GM18951 (cell line): ENCODE measurements around the gene CDH4.

Experiments
- POLR2A ChIP-seq: IDR thresholded peaks from 4 replicates; pipeline ENCODE4 v1.6.1; 2011; ENCODE audit warnings: mild to moderate bottlenecking; ENCODE audit not compliant: insufficient read length, insufficient read depth; ENCODE audit errors: extremely low read depth
- in situ Hi-C: fragments of 300-500 bp; cut with MboI; formaldehyde crosslinking; loops from one replicate; pipeline ENCODE4 v1.12.0; 2022; ENCODE audit warnings: low sequenced_read_pairs, mixed read lengths, inconsistent platforms; ENCODE audit not compliant: unreplicated experiment

Gene CDH4

DNA sequence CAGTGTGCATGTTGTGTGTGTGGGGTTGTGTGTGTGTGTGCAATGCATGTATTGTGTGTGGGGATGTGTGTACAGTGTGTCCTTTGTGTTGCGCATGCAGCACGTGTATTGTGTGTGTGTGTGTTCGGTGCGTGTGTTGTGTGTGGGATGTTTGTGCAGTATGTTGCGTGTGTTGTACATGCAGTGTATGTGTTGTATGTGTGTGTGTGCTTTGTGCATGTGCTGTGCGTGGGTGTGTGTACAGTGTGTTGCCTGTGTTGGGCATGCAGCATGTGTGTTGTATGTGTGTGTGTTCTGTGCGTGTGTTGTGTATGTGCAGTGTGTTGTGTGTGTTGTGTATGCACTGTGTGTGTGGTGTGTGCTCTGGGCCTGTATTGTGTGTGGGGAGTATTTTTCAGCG, 52.7 kb downstream of the CDH4 start:
- in situ Hi-C loops, result no loop called here
- no peak for TF ChIP-seq POLR2A

DNA sequence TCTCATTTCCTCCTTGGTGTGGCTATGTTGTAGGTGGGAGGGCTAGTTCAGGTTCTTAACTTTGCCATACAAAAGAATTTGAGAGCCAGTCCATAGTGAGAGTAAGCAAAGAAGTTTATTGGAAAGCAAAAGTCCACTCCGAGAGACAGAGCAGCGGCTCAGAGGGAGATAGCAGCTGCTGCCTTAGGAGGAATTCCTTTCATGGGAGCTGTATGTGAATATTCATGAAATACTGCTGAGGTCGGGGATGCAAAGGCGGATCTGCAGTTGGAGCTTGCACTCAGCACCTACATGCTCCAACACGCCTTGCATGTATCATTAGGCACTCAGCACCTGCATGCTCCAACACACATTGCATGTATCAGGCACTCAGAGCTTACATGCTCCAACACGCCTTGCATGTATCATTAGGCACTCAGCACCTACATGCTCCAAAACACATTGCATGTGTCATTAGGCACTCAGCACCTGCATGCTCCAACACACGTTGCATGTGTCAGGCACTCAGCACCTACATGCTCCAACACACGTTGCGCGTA, 54.9 kb downstream of the CDH4 start:
- TF ChIP-seq POLR2A, result no peak
- in situ Hi-C loops, result no loop called here

DNA sequence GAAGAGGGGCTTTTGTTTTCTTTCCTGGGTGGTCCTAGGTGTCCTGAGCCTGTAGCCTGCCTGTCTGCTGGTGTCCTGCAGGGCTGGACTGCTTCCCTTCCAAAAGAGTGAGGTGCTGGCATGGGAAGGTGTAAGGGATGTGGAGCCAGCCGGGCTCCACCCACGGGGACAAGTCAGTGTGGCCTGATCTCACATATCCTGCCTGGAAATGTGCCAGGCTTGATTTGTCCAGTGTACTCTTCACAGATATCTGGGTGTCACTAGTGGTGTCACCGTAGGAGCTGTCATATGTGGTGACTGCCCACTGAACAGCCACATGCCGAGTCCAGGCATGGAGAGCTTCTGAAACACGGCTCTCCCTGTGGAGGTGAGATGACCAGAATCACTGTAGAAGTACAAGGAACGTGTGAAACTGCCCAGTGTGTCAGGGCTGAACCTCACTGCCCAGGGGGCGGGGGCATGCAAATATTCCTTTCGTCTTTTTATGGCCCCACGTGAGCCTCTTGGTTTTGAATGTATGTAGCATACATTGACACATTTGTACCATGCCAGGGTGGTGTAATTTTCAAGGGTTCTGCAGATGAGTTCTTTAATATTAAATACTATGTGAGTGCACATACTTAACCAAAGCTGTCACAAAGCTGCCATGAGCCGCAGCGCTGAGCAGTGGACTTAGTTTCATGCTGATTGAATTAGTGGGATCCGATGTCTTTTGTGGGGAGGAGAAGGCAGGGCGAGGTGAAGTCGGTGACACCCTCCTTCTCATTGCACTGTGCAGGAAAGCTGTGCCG, 55.8 kb downstream of the CDH4 start:
- TF ChIP-seq POLR2A, result no peak
- in situ Hi-C loops, result no loop called here

DNA sequence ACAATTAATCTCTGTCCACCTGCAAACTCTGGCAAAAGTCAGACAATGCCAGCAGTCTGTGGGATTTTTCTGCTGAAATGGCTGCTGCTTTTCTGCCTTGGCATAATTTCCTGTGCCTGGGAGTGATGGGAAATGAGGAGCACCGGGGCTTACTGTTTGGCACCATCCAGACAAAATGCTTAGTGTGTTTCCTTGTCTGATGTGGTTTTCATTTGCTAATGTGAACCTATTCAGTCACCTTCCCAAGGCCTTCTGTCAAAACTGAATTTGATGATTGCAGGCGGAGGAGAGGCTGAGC, 56.4 kb downstream of the CDH4 start:
- in situ Hi-C loops, result no loop called here
- no peak for TF ChIP-seq POLR2A

DNA sequence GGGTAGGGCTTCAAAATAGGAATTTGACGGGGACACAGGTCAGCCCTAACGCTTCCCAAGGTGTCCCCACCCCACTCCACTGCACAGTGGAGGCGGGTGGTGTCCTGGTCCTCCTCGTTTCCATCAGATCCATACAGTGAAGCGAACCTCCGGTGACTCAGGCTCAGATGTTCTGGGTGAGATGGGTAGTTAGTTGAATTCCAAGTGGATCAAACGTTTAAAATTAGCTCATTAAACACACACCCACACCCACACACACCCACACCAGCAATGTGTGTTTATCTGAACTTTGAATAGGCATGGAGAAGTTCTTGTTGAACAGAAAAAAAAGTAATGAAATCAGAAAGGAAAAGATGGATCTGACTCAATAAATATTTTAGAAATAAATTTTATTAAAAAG, 58.9 kb downstream of the CDH4 start:
- no peak for TF ChIP-seq POLR2A
- in situ Hi-C loops, result no loop called here

DNA sequence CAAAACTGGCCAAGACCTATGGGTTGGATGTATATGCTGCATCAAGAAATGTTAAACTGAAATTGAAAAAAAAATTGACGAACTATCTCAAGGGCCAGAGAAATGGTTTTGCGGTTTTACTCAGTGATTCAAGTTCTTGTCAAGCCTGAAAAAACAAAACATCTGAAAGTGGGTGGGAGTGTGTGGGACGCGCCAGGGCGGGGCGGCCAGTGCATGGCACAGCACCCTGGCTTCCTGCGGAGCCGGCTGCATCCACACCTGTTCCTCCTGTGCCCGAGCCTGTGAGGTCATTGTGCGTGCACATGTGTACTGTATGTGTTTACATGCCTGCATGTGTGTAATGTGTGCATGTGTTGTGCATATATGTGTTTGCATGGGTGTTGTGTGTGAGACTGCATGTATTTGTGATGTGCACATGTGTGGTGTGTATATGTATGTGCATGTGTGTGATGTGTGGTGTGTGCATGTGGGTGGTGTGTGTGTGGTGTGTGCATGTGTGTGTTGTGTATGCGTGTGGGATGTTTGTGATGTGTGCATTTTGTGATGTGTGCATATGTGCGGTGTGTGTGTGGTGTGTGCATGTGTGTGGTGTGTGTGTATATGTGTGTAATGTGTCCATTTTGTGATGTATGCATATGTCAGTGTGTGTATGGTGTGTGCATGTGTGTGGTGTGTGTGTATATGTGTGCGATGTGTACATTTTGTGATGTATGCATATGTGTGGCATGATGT, 59.8 kb downstream of the CDH4 start:
- TF ChIP-seq POLR2A, result no peak
- in situ Hi-C loops, result no loop called here

DNA sequence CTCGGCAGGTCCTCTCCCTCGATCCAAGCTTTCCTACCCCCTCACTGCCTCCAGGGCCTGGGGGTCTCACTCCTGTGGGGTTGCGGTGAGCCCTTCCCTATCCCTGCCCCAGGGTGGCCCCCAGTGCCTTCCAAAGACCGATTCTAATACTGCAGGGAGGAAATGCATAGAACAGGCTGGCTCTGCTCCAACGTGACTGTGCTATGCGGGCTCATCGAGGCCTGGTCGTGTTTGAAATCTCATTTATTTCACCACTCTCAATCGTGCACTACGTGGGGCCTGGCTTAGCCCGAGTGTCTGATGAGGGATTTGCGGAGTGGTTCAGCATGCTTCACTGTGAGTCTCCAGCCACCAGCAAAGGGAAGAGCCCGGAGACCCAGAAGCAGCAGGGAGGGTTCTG, 60.9 kb downstream of the CDH4 start:
- TF ChIP-seq POLR2A, result no peak
- in situ Hi-C loops, result no loop called here

DNA sequence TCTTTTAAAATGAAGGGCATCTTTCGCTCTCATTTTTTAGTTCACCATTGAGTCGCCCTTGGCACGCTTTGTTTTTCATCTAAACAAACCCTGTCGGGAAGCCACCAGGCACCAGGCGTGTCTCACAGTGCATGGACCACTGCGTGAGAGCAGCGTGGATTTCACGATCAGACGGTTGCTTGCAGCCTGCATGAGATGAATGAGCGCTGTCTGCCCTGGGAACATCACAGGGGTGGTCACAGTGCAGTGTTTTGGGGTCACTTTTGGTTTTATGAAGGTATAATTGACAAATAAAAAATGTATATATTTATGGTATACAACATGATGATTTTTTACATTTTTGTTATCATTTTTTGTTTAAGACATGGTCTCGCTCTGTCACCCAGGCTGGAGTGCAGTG, 61.3 kb downstream of the CDH4 start:
- in situ Hi-C loops, result no loop called here
- TF ChIP-seq POLR2A, result no peak

DNA sequence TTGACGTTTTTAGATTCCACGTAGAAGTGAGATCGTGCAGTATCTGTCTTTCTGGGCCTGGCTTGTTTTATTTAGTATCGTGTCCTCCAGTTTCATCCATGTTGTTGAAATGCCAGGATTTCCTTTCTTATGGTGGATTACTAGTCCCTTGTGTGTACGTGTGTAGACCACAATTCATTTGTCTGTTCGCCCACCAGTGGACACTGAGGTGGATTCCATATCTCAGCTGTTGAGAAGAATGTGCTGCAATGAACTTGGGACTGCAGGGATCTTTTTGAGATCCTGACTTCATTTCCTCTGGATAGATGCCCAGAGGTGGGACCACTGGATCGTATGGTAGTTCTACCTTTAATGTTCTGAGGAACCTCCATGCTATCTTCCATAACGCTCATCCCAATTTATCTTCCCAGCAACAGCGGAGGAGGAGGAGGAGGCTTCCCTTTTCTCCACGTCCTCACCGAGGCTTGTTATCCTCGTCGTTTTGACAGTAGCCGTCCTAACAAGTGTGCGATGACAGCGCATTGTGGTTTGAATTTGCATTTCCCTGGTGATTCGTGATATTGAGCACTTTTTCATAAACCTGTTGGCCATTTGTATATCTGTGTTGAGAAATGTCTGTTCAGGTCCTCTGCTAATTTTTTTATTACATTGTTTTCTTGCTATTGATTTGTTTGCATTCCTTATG, 62.4 kb downstream of the CDH4 start:
- TF ChIP-seq POLR2A, result no peak

DNA sequence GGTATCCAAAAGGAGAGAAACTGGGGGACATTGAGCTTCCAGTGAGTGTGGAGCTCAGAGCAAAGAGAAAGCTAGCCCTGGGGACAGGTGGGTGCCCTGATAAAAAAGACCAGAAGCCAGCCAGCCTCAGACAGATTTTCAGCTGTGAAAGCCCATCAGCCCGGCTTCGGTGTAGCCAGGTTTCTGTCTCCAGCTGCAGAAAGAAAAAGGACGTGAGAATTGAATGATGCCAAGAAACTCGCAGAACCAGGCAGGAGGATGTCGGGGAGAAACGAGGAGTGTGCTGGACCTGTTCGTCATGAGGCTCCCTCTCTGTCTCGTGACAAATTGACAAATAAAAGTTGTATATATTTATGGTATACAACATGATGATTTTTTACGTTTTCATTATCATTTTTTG, 63.3 kb downstream of the CDH4 start:
- in situ Hi-C loops, result no loop called here
- TF ChIP-seq POLR2A, result no peak

More for the DNA sequence above, 62.4 kb downstream of the CDH4 start:
- in situ Hi-C loops, result no loop called here

DNA sequence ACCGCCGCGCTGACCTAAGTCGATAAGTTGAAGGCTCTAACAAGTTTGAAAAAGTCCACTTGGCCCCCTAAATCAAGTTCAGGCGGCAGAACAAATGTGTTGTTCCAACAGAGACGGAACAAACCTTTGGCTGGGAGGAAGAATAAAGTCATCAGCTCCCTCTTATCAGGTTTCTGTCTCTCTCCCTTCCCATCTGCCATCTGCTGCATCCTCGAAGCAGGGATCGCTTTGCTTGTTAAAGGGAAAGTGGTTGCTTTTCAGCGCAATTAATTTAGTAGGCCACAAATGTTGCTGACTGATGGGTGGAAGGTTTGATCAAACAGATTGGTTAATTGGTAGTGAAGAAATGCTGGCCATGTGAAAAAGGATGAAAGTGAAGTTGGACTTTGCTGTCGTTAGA, 64.3 kb downstream of the CDH4 start:
- no peak for TF ChIP-seq POLR2A
- in situ Hi-C loops, result no loop called here

DNA sequence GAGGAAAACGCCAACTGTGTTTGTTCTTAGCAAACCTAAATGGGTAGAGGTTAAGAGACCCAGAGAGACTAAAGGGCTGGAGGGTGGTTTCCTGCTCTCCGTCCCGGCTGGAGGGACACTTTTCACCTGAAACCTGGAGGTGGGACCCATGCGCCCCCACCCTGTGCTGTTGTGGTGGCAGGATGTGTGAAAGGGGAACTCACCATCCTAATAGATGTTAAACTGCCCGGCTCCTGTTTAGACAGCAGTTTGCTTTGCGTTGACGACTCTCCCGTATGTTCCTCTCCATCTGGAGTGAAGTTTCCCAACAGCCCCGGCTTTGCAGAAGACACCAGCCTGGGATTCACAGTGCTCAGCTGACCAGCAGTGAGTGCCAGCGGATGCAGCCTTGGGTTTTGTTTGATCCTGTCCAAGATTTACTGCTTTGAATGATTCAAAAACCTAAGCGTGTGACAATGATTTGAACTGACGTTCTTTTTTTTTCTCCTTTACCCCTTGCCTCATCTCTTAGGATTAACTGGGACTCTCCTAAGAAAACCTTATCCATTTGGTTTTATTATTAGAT, 66.0 kb downstream of the CDH4 start:
- no peak for TF ChIP-seq POLR2A
- in situ Hi-C loops, result no loop called here

DNA sequence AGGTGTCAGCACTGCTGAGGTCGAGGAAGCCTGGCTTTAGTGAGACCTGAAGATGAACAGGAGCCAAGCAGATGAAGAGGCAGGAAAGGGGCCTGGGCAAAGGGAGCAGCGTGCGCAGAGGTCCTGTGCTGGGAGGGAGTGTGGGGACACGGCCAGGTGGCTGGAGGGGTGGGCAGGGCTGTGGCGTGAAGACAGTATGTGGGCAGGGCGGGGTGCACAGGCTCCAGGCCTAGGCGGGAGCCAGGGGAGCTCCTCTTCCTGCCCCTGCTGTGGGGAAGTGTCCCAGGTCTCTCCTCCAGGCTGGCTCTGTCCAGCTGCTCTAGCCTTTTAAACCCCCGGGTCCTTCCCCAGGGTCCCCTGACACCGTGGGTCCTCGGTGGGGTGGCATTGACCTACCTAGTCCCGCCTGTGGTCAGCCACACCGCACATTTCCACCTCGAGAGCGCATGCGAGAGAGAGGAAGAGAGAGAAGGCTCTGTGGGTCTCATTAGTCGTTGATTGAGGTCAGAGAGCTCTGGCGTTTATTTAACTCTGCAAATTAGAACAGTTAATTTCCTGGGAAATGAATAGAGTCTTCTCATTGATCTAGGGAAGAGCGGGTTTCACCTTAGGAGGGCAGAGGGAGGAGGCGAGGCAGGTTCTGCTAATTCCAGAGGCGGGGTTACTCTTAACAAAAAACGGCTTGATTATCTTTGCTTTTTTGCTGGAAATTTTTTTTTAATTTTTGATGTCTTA, 68.8 kb downstream of the CDH4 start:
- in situ Hi-C loops, result no loop called here
- no peak for TF ChIP-seq POLR2A
